Skin of body (tissue), 2 donors: Measurements from ENCODE around the gene COP1. TPM values are rescaled to one million over a fixed set of nuclear protein-coding genes. Genes with fewer than 3 reads are reported as not detected.
"Not testable (repeated sequence)": the region's sequence is repeated elsewhere in the genome, so short reads cannot be mapped to it uniquely, and the experiment has no call there.

ENCODE experiments used
- DNase-seq: peaks from one replicate; lab custom pipeline; 2025; lab: John Stamatoyannopoulos, UW
- total RNA-seq: library from RNA; depleted of rRNA; stranded (reverse); fragments of >200 nt; gene quantifications from one replicate; pipeline ENCODE4 v1.2.3, GENCODE V29; 2014

The COP1 gene
- total RNA-seq, 1 donor from 2014 or later: 57.6 TPM

GRCh38 chr1:176134666-176135065 is 72.4 kb downstream of the COP1 start:
- peak; percentile 23 for DNase-seq

GRCh38 chr1:176122282-176122681 is 84.8 kb downstream of the COP1 start:
- DNase-seq: no peak

GRCh38 chr1:176119549-176119948 is 87.5 kb downstream of the COP1 start:
- no peak for DNase-seq

GRCh38 chr1:176118985-176119384 is 88.1 kb downstream of the COP1 start:
- no peak for DNase-seq

- no peak for DNase-seq
These were observed 95.3 kb downstream of the COP1 start for GRCh38 chr1:176111835-176112234.

GRCh38 chr1:176110203-176110602 is 96.9 kb downstream of the COP1 start:
- no peak for DNase-seq

GRCh38 chr1:176102768-176103350 is 104.2 kb downstream of the COP1 start:
- no peak for DNase-seq

- DNase-seq: no peak
These were observed 105.0 kb downstream of the COP1 start for GRCh38 chr1:176101951-176102642.

- DNase-seq: no peak
These were observed 108.5 kb downstream of the COP1 start for GRCh38 chr1:176098560-176098959.

- DNase-seq: no peak
These were observed 111.1 kb downstream of the COP1 start for GRCh38 chr1:176096015-176096414.

GRCh38 chr1:176090766-176091165 is 116.3 kb downstream of the COP1 start:
- DNase-seq: no peak

GRCh38 chr1:176087746-176088145 is 119.3 kb downstream of the COP1 start:
- not testable (repeated sequence) for DNase-seq

GRCh38 chr1:176073524-176074157 is 133.4 kb downstream of the COP1 start:
- peak; percentile 64 for DNase-seq

- no peak for DNase-seq
These were observed 138.2 kb downstream of the COP1 start for GRCh38 chr1:176068901-176069300.

GRCh38 chr1:176068256-176068655 is 138.8 kb downstream of the COP1 start:
- no peak for DNase-seq

- peak; percentile 63 for DNase-seq
These were observed 140.4 kb downstream of the COP1 start for GRCh38 chr1:176066709-176067108.

GRCh38 chr1:176058686-176059085 is 148.4 kb downstream of the COP1 start:
- DNase-seq: peak; percentile 1

GRCh38 chr1:176056312-176056711 is 150.8 kb downstream of the COP1 start:
- DNase-seq: no peak

GRCh38 chr1:176055398-176055797 is 151.7 kb downstream of the COP1 start:
- DNase-seq: no peak

- no peak for DNase-seq
These were observed 155.1 kb downstream of the COP1 start for GRCh38 chr1:176051902-176052518.

GRCh38 chr1:176051402-176051801 is 155.7 kb downstream of the COP1 start:
- no peak for DNase-seq

- no peak for DNase-seq
These were observed 157.5 kb downstream of the COP1 start for GRCh38 chr1:176049582-176049981.
